Measurements from ENCODE around the gene MPP7.

The MPP7 gene

GRCh38 chr10:28318626-28319025, 15.8 kb upstream of the MPP7 start:
- TF ChIP-seq EZH2phosphoT487 (IDR thresholded peaks at IDR 0.05; ENCODE audit: borderline replicate concordance) (no peak), CTCF (conservative IDR thresholded peaks at IDR 0.05; ENCODE audit: low read length) (no peak)
- Histone ChIP-seq H3K9ac (ENCODE audit: low read depth, low read length, poor library complexity, severe bottlenecking) (no peak overlapping the region), H3K4me1 (ENCODE audit: insufficient read depth, low read length, poor library complexity, severe bottlenecking) (no peaks in the 10 kb centered on the region), H3K27me3 (ENCODE audit: insufficient read depth, low read length, poor library complexity, severe bottlenecking) (no peaks in the 10 kb centered on the region), H3K9me2 (replicated peaks; ENCODE audit: low read depth, low read length) (no peaks in the 10 kb centered on the region), H3K9me3 (ENCODE audit: insufficient read depth, low read depth, low read length) (no peaks in the 10 kb centered on the region), H4K20me1 (ENCODE audit: insufficient read depth, low read length, poor library complexity, severe bottlenecking) (no peaks in the 10 kb centered on the region), H3F3A (ENCODE audit: low read depth) (no peaks in the 10 kb centered on the region), H3K36me3 (ENCODE audit: insufficient read depth, low read length) (no peaks in the 10 kb centered on the region), H3K79me2 (ENCODE audit: insufficient read depth, low read length) (no peaks in the 10 kb centered on the region), H2AFZ (ENCODE audit: low read length) (no peak overlapping the region), H3K4me2 (ENCODE audit: low read depth, low read length, poor library complexity, severe bottlenecking) (no peak overlapping the region), H3K4me3 (ENCODE audit: low read length, poor library complexity, severe bottlenecking) (no peak overlapping the region)

- Histone ChIP-seq H3K9me2 (replicated peaks; ENCODE audit: low read depth, low read length) (no peaks in the 10 kb centered on the region), H3K4me1 (ENCODE audit: insufficient read depth, low read length, poor library complexity, severe bottlenecking) (no peaks in the 10 kb centered on the region), H3K27me3 (ENCODE audit: insufficient read depth, low read length, poor library complexity, severe bottlenecking) (no peaks in the 10 kb centered on the region), H4K20me1 (ENCODE audit: insufficient read depth, low read length, poor library complexity, severe bottlenecking) (no peaks in the 10 kb centered on the region), H3K4me3 (ENCODE audit: low read length, poor library complexity, severe bottlenecking) (no peak overlapping the region), H3K9ac (ENCODE audit: low read depth, low read length, poor library complexity, severe bottlenecking) (no peak overlapping the region), H3F3A (ENCODE audit: low read depth) (no peaks in the 10 kb centered on the region), H3K9me3 (ENCODE audit: insufficient read depth, low read depth, low read length) (no peaks in the 10 kb centered on the region), H2AFZ (ENCODE audit: low read length) (no peak overlapping the region), H3K4me2 (ENCODE audit: low read depth, low read length, poor library complexity, severe bottlenecking) (no peak overlapping the region), H3K79me2 (ENCODE audit: insufficient read depth, low read length) (no peaks in the 10 kb centered on the region), H3K36me3 (ENCODE audit: insufficient read depth, low read length) (no peaks in the 10 kb centered on the region)
- TF ChIP-seq CTCF (conservative IDR thresholded peaks at IDR 0.05; ENCODE audit: low read length) (no peak), EZH2phosphoT487 (IDR thresholded peaks at IDR 0.05; ENCODE audit: borderline replicate concordance) (no peak)
These were observed 14.9 kb upstream of the MPP7 start for GRCh38 chr10:28317760-28318159.

GRCh38 chr10:28316696-28317095, 13.8 kb upstream of the MPP7 start:
- no peak overlapping the region for H3K4me3 ChIP-seq (ENCODE audit: low read length, poor library complexity, severe bottlenecking)
- no peaks in the 10 kb centered on the region for H3K9me2 ChIP-seq (replicated peaks; ENCODE audit: low read depth, low read length)
- no peak overlapping the region for H3K9ac ChIP-seq (ENCODE audit: low read depth, low read length, poor library complexity, severe bottlenecking)
- no peaks in the 10 kb centered on the region for H3K4me1 ChIP-seq (ENCODE audit: insufficient read depth, low read length, poor library complexity, severe bottlenecking)
- no peaks in the 10 kb centered on the region for H4K20me1 ChIP-seq (ENCODE audit: insufficient read depth, low read length, poor library complexity, severe bottlenecking)
- H3K36me3 ChIP-seq (ENCODE audit: insufficient read depth, low read length) = no peaks in the 10 kb centered on the region
- H3K27me3 ChIP-seq (ENCODE audit: insufficient read depth, low read length, poor library complexity, severe bottlenecking) = no peaks in the 10 kb centered on the region
- H2AFZ ChIP-seq (ENCODE audit: low read length) = no peak overlapping the region
- H3F3A ChIP-seq (ENCODE audit: low read depth) = no peaks in the 10 kb centered on the region
- no peaks in the 10 kb centered on the region for H3K9me3 ChIP-seq (ENCODE audit: insufficient read depth, low read depth, low read length)
- no peaks in the 10 kb centered on the region for H3K79me2 ChIP-seq (ENCODE audit: insufficient read depth, low read length)
- H3K4me2 ChIP-seq (ENCODE audit: low read depth, low read length, poor library complexity, severe bottlenecking) = no peak overlapping the region
- TF ChIP-seq CTCF (conservative IDR thresholded peaks at IDR 0.05; ENCODE audit: low read length) (no peak), EZH2phosphoT487 (IDR thresholded peaks at IDR 0.05; ENCODE audit: borderline replicate concordance) (no peak)
